Globus pallidus (tissue), 1 donor: ENCODE results near the gene BDH1.
"Not testable (repeated sequence)": the region's sequence is repeated elsewhere in the genome, so short reads cannot be mapped to it uniquely, and the experiment has no call there.

Source experiments
- DNase-seq: peaks from one replicate; pipeline ENCODE4 v3.0.0-alpha.2; 2015; ENCODE audit warnings: low spot score

The BDH1 gene

DNA sequence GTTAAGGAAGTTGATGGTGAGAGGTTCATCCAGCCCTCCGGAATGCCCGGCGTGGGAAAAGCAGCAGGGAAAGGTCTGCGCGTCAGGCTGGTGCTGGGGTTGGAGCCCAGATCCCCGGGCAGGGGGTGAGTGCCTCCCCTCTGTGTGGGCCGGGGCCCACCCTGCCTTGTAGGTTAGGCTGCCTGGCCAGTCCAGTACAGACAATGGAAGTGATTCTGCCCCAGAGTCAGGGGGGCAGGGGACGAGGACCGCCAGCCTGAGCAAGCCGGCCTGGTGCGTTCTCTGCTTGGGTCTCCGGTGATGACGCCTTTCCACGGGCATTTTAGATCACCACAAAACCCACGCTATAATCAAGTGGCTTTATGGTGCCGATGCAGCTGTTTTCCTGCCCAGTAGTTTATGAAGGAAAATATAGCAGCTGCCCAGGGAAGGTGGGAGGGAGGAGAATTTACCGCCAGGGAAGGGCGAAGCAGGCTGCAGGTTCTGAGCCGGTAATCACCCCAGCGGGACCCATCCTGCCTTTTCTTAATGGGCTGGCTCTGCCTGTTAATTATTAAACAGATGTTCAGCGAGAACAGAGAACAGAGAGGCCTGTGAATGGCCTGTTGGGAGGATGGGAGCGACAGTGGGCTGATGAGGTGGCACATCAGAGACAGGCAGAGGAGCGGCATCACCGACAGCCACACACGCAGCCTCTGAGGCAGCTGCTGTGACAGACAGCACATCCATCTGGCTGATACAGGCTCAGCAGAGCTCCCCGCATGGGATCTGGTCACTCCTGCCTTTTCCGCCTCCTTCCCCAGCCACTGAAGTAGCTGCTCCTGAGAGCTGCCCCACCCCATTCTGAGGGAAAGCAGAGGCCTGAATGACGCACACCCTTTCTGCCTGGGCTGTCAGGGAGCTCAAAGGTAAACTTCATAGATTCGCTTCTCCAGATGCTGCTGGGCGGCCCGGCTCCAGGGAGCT, 35.2 kb downstream of the BDH1 start:
- peak; percentile 50 for DNase-seq

DNA sequence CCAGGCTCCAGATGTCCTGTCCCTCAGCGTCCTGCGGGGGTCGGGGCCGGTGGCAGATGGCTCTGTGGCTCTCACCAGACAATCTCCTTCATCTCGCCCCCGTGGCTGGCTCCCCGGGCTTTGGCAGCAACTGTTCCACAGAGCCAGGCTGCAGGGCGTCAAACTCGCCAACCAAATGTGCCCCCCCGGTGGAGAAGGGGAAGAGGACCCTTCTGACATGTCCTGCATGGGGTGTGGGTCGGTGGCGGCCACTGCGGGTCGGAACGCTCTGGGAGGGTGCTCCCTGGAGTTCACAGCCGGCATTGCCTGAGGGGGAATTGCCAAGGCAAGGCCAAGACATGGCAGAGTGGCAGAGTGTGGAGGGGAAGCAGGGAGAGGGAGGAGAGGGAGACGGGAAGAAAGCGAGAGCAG, 36.0 kb downstream of the BDH1 start:
- no peak for DNase-seq

DNA sequence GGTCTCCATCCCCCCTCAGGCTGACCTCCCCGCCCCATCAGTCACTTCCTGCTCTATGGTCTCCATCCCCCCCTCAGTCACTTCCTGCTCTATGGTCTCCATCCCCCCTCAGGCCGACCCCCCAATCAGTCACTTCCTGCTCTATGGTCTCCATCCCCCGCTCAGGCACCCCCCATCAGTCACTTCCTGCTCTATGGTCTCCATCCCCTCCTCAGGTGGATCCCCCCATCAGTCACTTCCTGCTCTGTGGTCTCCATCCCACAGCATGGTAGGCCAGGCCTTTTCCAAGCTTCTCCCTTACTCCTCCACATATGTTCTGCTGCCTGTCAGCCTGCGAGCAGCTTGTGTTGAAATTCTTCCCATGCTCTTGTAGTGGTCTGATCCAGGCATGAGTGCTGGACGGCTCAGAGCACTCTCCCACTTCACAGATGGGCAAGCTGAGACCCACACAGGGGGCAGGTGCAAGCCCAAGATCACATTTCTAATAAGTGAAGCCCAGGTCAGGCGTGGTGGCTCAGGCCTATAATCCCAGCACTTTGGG, 36.8 kb downstream of the BDH1 start:
- DNase-seq, result no peak

DNA sequence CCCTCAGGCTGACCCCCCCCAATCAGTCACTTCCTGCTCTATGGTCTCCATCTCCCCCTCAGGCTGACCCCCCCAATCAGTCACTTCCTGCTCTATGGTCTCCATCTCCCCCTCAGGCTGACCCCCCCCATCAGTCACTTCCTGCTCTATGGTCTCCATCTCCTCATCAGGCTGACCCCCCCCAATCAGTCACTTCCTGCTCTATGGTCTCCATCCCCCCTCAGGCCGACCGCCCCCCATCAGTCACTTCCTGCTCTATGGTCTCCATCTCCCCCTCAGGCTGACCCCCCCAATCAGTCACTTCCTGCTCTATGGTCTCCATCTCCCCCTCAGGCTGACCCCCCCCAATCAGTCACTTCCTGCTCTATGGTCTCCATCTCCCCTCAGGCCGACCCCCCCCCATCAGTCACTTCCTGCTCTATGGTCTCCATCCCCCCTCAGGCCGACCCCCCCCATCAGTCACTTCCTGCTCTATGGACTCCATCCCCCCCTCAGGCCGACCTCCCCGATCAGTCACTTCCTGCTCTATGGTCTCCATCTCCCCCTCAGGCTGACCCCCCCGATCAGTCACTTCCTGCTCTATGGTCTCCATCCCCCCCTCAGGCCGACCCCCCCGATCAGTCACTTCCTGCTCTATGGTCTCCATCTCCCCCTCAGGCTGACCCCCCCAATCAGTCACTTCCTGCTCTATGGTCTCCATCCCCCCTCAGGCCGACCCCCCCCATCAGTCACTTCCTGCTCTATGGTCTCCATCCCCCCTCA, 37.7 kb downstream of the BDH1 start:
- not testable (repeated sequence) for DNase-seq

DNA sequence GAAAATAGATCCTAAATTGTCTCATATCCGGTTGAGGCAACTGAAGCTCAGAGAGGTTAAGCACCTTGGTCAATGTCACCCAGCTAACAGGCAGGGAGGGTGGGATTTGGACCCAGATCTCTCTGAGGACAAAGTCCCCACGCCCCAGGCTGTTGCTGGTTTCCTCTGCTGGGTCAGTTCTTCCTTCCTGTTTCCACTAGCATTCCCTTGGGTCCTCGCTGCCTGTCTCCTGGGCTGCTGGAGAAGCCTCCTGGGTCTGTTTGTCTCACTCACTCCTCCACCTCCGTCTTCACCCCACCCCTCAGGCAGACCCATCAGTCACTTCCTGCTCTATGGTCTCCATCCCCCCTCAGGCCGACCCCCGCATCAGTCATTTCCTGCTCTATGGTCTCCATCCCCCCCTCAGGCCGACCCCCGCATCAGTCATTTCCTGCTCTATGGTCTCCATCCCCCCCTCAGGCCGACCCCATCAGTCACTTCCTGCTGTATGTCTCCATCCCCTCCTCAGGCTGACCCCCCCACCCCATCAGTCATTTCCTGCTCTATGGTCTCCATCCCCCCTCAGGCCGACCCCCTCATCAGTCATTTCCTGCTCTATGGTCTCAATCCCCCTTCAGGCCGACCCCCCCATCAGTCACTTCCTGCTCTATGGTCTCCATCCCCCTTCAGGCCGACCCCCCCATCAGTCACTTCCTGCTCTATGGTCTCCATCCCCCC, 38.7 kb downstream of the BDH1 start:
- DNase-seq, result not testable (repeated sequence)

DNA sequence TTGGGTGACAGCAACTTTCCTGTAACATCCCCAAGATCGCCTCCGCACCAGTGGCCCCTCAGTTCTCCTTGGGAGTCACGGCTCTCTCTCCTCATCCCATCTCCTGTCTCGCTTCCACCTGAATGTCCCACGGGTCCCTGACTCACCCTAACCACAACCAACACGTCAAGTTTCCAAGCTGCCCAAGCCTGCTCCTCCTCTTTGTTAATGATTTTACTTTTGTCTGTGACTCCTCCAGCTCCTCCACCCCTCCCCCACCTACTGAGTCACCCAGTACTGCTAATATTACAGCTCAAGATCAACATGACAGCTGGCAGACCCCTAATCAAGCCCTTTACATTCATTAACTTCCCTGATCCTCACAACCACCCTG, 39.3 kb downstream of the BDH1 start:
- DNase-seq, result no peak

DNA sequence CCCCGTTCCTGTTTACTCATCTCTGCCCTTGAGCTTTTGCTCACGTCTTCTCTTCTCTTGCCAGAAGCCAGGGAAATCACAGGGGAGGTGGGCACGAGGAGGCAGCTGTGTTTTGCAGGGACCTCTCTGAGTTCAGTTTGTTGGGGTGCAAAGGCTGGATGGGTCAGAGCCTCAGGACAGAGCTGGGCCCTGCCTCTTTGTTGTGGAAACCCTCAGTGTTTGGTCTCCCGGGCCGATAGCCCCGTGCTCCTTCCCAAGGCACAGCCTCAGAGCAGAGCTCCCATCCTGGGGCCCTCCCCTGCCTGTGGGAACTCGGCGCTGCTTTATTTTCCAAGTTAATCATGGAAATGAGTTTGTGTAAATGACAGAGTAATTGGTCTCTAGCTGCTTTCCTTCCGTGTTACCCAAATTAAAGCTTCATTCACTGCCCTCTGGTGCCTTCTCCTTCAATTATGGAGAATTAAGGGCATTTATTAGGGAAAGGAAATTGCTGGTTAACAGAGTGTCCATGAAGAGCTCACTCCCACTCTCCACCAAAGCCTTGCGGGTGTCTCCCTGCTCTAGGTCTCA, 40.9 kb downstream of the BDH1 start:
- DNase-seq, result no peak

DNA sequence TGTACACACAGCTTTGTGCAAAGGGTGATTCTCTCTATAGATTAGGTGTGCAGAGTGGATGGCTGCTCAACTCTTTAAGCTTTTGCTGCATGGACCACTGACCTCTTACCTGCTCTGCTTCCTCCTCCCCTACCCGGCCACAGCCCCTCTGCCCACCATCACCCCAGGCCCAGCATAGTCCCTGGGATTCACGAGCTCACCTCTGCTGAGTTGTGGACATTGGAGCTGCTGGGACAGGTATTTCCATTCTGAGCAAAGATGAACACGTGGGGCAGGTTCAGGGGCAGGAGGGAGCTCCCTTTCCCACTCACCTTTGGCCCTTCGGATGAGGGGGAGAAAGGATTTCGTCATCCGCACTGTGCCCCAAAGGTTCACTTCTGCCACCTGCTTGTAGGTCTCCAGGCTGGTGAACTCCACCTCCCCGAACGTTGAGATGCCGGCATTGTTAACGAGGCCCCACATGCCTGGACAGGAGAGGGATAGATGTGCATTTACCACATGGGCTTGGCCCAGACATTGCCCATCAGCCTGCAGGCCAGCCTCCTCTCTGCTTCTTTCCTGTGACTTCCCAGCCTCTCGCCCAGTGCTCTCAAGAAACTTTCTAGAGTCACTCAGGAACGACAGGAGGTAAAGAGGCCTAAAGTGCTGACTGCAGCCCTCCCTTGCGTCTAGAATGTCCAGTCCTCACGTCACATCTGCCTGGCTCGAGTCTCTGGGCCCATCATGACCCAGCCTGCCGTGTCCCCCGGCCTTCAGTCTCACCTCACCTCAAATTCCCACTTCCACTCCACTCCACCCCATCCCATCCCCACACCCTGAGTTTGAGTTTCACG, 41.6 kb downstream of the BDH1 start:
- DNase-seq, result no peak

DNA sequence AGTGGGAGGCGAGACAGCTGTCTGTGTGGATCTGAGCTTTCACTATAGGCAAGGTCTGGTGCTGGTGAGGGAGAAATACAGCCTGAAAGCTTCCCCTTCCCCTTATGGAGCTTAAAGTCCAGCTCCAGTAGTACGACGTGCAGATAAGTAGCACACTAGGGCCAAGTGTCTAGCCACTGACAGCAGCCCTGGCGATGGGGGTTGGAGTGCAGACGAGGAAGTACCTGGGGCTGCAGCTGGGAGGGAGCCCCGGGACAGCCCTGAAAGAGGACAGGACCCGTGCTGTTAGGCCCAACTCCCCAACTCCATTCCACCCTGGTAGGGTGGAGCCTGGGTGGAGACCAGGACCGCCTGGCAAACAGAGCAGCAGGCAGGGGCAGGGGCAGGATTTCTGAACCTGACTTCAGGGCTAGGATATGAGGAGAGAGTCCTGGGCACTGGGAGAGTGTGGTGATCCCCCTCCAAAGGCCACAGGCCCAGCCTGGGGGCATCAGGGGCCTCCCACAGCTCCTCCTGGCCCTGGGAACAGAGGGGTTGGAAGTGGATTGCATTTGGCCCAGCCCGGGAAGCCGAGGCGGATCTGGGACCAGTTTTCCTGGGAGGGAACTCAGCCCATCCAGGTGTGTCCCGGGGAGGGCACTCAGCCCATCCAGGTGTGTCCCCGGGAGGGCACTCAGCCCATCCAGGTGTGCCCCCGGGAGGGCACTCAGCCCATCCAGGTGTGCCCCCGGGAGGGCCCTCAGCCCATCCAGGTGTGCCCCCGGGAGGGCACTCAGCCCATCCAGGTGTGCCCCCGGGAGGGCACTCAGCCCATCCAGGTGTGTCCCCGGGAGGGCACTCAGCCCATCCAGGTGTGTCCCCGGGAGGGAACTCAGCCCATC, 42.8 kb downstream of the BDH1 start:
- no peak for DNase-seq

DNA sequence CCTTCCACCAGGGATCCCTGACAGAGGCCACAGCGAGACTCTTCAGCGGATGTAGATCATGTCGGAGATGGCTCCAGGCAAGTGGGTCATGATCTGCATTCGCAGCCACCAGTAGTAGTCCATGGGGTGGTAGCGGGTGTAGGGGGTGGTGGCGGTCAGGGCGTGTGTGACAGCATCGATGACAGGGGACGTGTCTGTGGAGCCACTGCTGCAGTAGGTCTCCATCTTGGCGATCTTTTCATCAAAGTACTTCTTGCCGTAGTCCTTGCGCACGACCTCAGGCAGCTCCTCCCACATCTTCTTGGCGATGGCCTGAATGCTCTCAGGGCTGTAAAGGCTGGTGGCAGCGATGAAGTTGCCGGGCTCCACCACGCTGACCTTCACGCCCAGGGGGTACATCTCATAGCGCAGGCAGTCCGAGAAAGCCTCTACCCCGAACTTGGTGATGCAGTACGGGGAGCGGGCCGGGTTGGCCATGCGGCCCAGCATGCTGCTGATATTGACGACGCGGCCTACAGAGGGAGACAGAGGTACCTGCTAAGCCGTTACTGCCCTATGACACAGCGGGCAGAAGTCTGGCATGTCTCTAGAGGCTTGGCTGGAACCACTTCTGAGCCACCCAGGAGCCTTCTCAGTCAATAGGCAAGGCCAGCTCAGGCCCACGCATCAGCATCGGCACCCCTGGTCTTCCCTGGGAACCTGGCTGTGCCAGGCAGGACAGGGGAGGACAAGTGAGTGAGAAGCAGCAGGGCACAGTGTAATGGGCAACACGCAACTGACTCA, 43.7 kb downstream of the BDH1 start:
- DNase-seq, result no peak

DNA sequence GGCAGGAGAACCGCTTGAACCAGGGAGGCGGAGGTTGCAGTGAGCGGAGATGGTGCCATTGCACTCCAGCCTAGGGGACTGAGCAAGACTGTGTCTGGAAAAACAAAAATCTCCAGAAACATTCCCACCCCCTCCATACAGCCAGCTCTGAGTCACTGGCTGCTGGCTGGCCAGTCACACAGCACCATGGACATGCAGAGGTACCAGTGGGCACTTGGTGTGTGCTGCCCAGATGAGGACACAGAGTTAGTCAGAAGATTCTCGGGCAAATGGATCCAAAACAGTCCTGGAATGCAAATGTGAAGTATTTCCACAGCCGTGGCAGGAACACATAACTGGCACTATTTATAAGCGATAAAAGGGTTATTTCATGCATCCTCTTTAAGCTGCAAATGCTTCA, 44.6 kb downstream of the BDH1 start:
- DNase-seq, result no peak

DNA sequence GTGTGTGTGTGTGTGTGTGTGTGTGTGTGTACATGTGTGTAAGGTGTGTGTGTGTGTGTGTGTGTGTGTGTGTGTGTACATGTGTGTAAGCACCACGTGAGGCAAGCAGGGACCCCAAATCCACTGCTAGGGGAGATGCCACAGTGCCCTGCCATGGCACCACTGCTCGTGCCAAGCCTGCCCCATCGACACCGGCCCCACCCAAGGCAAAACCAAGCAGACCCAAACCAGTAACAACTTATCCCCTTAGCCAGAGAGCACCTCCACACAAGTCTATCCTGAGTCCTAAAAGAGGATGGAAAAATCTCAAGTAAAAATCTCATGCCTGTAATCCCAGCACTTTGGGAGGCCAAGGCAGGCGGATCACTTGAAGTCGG, 45.1 kb downstream of the BDH1 start:
- no peak for DNase-seq

DNA sequence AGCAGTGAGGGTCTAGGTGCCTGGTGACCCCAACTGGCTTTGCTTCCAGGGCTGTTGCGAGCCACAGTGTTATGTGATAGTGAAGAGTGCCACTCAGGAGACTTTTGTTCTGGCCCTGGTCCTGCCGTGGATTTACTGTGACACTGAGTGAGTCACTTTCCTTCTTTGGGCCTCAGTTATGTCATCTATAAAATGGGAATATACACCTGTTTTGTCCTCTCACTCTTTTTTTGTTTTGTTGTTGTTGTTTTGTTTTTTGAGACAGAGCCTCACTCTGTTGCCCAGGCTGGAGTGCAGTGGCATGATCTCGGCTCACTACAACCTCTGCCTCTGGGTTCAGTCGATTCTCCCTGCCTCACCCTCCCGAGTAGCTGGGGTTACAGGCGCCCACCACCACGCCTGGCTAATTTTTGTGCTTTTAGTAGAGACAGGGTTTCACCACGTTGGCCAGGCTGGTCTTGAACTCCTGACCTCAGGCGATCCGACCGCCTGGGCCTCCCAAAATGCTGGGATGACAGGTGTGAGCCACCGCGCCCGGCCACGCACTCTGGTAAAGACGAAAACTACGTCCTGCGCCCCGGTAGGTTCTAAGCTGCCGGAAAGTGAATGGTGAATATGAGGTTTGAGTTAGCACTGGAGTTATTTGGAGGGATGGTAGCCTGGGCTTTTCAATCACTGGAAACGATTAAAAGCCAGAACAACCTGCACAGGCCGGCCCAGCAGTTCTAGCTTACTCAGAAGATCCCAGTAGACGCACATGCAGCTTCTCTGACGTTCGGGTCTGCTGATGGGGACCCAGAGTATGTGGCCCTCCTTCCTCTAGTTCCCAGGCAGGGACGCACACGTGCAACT, 46.6 kb downstream of the BDH1 start:
- DNase-seq, result no peak

DNA sequence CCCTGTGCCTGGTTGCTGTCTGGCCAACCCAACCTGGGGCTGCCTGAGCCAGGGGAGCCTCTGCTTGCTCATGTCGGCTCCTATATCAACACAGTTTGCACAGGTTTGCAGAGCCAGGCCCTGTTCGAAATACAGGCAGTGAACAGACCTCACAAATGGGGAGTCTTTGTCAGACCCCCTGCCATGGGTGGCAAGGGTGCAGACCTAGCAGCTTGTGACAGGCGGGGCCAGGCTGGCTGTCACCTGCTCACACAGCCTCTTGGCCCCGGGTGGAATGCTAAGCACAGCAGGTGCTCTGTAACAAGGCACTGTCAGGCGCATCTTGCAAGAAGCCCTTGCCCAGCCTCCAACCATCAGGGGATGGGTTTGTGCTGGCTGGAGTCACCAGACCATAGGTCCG, 47.3 kb downstream of the BDH1 start:
- DNase-seq, result no peak

DNA sequence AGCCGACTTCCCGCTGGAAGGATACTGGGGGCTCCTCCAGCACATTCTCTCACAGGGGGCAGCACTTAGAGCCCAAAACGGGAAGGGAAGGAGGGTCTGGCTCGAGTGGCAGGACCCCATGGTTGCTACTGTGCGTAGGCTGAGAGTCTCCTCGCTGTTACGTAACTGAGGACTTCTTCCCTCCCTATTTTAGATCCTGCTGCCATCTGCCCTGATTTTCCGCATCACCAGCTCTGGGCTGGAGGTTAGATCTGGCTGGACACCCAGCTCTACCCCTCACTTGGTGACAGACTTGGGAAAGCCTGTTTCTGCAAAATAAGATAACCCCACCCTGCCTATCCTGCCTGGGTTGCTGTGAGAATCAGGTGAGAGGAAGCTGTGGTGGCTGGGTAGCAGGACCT, 47.7 kb downstream of the BDH1 start:
- no peak for DNase-seq

DNA sequence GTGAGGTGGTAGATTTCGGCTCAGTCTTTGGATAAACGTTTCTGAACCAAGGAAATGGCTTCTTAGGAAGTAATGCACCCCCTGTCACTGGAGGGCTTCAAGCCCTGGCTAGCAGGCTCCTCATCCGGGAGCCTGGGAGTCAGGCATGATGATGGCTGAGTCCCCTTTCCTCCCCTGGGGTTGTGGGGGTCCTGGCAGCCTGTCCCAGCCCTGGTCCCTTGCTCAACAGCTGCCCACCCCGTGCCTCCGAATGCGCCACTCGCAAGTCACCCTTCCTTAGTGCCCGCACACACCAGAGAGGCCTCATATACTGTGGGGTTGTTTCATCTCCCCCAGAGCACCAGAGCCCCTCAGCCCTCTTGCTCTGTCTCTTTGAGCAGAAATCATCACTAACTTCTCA, 48.2 kb downstream of the BDH1 start:
- no peak for DNase-seq

DNA sequence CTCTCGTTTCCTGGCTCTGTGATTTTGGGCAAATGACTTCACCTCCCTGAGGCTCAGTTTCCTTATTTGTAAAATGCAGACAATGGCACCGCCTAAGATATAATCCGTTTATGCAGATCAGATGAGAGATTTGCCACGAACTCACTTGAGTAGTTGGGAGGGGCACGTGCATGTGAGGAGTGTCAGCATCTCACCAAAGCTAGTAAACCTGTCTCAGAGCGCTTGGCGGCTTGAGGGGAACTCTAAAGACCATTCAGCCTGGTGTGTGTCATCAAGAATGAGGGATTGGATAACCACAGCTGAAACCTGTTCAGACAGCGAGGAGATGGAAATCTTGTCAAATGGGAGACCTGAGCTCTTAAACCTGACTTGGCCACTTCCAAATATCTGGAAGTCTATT, 48.7 kb downstream of the BDH1 start:
- DNase-seq, result no peak

DNA sequence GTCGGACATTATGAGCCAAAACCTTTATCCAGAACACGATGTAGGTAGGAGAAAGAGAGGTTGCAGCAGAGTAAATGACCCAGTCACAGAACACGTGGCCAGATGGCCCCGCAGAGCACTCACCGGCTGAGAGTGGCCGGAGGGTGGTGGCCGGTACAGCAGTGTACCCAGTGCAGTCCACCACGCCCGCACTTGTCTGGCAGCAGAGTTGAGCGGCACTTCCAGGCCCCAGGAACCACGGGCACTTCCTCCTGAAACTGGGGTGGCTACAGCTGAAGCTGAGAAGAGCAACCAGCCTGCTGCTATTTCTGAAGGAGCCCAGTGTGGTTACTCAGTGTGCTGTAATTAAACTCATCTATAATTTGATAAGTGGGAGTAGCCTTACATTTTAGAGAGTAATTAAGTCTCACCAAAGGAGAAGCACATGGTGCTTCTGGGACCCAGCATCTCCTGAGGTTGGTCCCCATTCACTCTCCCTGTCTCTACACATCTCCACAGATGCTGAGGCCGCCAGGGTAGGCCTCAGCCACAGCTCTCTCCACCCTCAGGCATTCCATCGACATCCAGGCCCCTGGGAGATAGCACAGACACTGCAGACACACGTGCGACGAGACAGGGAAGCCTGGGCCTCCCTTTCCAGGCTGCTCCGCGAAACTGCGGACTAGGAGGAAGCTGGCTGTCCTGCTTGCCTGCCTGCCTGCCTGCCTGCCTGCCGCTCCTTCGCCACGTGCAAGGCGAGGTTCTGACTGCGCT, 49.8 kb downstream of the BDH1 start:
- no peak for DNase-seq
